HG03558 (cell line): ENCODE results near the gene SFSWAP.
"Not testable (repeated sequence)": the region's sequence is repeated elsewhere in the genome, so short reads cannot be mapped to it uniquely, and the experiment has no call there.

ENCODE experiments used
- ATAC-seq: cut with Tn5 transposase; IDR thresholded peaks from one replicate; pipeline ENCODE4 v1.9.1; 2021; ENCODE audit warnings: moderate number of reproducible peaks; ENCODE audit not compliant: unreplicated experiment; ENCODE audit errors: extremely low read depth

The SFSWAP gene

DNA sequence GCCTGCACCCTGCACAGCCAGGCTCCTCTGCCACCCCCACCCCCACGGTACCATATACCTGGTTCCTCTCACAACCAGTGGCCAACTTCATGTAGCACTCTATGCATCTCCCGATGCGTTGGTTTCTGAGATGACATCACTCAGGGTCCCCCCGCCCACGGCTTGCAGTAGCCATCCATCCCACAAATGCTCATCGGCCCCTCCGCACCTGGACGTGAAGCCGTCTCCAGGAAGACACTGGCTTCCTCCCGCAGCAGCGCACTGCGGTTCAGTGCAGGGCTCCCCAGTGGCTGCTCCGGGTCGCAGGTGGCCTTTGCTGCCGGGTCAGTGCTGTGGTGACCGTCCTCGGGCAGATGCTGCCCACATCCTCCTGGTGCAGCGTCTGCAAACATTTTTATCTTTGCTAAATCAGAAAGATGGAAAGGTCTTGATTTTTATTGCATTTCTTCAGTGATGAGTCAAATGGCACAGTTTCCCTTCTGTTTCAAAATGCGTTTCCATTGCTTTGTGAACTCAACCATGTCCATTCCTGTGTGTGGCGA is 89.8 kb downstream of the SFSWAP start:
- ATAC-seq = no peak

DNA sequence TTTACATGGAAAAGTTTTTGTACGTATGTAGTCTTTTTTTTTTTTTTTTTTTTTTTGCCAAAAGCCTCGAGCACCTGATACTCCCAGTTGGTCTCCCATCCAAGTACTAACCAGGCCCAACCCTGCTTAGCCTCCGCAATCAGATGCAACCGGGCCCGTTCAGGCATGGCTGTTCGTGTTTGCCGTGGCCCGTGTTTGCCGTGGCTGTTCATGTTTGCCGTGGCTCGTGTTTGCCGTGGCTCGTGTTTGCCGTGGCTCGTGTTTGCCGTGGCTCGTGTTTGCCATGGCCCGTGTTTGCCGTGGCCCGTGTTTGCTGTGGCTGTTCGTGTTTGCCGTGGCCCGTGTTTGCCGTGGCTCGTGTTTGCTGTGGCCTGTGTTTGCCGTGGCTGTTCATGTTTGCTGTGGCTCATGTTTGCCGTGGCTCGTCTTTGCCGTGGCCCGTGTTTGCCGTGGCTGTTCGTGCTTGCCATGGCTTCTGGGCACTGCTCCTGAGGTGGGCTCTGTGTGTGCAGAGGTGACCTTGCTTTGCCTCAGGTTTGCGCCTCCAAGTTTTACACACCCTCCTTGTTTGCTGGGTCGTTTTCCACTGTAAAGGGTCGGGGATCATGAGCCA is 90.5 kb downstream of the SFSWAP start:
- ATAC-seq = no peak

DNA sequence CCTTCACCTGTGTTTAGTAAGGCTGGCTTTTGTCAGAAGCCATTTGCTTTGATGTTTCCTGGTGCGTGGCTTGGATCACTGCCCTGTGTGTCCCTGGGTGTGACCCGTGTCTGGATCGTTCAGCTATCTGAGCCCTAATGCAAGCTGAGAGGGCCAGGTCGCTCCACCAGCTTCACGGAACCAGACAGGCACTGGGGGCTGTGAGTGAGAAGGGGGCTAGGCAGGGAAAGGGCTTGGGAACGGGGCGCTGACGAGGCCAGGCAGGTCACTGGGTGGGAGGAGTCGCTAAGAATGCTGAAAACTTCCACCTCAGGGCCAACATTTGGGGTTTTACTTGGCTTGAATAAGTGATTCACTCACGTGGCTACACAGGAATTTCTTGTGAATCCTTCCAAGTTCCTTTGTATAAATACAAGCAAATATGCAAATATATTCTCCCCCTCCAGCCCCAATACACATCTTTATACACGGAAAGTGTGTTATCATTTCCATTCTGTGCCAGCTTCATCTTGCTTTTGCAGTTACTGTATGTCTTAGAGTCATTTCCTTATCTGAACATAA is 93.2 kb downstream of the SFSWAP start:
- no peak for ATAC-seq

GRCh38 chr12:131805421-131805820 is 94.5 kb downstream of the SFSWAP start:
- no peak for ATAC-seq

GRCh38 chr12:131806674-131807073 is 95.8 kb downstream of the SFSWAP start:
- ATAC-seq = no peak

DNA sequence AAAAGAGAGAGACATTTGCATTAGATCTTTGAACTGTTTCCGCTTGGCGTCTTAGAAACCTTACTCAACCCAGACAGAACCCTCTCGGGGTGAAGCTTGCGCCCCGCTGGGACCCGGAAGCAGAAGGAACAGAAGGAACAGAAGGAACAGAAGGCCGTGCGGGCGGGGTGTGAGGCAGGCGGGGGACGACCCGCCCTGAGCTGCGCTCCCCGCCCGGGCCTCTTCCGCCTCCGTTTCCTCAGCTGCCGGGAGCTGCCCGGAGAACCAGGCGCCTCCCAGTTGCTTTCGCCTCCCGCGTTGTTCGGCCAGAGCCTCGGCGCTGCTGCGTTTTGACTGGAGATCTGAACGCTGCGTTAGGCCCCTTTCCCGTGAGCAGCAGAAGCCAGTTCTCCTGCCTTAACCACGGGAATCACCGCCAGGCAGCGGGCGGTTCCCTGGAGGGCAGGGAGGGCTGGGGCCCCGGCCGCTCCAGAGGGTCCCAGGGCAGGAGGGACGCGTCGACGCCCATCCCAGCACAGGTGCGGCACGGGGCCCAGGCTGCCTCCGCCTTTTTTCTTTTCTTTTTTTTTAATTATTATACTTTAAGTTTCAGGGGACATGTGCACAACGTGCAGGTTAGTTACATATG is 98.0 kb downstream of the SFSWAP start:
- no peak for ATAC-seq

GRCh38 chr12:131809476-131810254 is 98.8 kb downstream of the SFSWAP start:
- not testable (repeated sequence) for ATAC-seq

DNA sequence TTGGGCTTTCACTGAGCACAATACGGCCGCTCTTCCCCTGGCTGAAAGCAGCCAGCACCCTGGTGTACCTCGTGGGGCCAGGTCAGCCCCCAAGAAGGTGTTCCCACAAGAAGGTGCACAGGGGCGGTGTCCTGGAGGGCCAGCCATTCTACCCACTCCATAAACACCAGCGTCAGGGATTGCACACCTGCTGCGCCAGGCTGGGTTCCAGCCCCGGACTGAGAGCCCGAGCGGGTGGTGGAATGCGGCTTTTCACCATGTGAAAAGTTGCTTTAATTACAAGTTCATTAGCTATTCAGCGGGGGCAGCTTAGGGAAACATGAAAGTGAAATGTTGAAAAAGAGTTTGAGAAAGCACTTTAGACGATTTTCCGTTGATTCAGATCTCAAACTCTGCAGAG is 99.8 kb downstream of the SFSWAP start:
- no peak for ATAC-seq

- ATAC-seq = no peak
Observed at GRCh38 chr12:131815131-131815530, 104.2 kb downstream of the SFSWAP start.

DNA sequence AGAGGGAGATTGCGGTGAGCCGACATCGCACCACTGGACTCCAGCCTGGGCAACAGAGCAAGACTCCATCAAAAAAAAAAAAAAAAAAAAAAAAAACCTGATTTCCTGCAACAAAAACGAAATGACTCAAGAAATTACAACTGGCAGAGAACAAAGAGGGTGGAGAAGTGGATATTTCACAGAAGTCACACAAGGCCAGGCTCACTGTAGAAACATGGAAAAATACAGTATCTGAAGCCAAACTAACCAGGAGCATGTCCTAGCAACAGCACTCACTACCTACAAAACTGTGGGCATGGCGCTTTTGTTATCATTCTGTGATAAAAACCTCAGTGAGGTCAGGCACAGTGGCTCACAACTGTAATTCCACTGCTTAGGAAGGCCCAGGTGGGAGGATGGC is 105.6 kb downstream of the SFSWAP start:
- no peak for ATAC-seq

DNA sequence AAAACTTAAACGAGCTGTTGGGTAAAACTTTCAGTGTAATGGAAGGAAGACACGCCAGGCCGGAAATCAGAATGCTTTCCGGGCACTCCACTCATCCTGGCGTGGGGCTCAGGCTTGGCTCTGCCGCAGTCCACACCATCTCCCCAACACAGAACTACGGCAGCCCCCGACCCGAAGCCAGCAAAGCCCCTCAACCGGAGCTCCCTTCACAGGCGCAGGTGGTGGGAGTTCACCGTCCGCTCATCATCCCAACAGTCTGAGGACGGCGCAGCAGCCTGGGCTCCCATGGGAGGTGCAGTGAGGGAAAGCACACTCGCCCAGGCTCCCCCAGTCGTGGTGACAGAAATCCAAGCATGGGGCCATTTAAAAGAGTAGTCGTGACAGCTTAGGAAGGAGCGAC is 106.4 kb downstream of the SFSWAP start:
- no peak for ATAC-seq

DNA sequence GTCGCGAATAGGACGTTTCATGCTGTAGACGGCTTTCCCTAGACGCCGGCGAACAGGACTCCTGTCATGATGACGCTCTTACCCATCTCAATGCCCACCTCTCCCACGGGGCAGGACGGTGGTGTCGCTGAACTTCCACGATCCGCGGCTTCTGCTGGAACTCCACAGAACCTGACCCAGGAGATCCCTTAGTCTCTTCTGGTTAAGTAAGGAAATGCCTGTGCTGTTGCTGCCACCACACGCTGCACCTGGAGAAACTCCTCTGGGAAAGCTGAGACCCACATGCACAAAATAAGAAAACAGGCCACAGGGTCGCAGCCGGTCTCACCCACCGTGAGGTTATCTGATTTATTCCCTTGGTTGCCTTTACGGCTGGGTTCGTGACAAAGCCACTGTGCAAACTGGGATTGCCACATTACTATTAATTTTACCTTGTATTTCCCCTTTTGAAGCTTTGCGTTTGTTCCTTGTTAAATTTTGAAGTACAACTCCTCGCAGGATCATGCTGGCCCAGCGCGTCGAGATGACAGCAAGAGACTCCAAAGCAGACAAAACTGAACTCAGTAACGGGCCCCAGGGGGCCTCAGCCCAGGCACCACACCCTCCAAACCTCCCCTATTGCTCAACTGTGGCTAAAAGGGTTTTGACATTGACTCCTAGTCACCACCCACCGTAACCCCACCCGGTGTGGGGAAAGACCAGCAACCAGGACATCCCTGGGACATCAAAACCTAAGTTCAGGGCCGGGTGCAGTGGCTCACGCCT is 108.1 kb downstream of the SFSWAP start:
- ATAC-seq = no peak

GRCh38 chr12:131824450-131824849 is 113.6 kb downstream of the SFSWAP start:
- ATAC-seq = no peak

DNA sequence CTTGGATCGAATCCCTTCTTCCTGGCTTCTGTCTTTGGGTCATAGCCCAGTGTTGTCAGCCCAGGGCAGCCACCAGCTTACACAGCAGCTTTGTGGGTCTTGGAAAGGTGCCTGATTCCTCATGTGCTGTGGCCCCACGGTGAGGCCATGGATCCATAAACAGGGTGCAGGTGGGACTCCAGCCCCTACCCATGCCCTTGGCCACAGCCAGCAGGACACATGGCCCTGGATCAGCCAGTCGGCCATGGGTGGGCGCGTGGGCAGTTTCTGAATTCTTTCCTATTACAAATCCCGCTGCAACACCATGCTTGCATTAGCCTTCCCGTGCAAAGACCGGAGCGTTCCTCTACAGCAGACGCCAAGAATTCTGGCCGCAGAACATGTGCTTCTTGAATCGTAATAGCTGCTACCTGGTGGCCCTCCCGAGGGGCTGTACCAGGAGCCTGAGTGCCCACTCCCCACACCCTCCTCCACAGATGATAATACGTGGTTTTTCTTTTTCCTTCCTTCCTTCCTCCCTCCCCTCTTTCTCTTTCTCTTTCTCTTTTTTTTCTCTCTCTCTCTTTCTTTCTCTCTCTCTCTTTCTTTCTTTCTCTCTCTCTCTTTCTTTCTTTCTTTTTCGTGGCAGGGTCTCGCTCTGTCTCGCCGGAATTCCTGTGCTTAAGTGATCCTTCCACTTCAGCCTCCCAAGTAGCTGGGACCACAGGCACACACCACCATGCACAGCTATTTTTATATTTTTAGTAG is 114.4 kb downstream of the SFSWAP start:
- no peak for ATAC-seq

GRCh38 chr12:131826097-131826928 is 115.4 kb downstream of the SFSWAP start:
- ATAC-seq = no peak

DNA sequence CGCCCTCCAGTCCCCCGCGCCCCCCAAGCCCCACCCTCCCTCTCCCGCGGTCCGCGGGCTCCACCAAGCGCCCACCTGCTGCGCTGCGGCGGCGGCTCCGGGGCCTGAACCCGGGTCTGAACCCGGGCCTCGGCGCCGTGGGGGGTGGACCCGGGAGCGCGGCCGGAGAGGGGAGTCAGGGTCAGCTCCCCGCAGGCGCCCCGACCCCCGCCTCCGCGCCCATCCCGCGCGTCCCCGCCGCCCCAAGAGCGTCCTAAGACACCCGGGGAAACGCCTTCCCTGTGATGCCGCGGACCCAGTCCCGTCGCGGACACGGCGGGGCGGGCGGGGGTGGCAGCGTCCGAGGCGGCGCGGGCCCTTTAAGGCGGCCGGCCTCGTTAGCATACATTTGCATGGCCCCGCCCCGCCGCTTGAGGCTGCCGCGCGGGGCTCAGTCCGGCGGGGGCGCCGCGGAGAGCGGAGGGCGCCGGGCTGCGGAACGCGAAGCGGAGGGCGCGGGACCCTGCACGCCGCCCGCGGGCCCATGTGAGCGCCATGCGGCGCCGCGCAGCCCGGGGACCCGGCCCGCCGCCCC is 117.2 kb downstream of the SFSWAP start, which contains the start of gene MMP17:
Gene MMP17, plus strand, starts transcription at position 433 of the 574 bp plus-strand sequence. Its CDS starts 102 bp downstream, at position 535.
- no peak for ATAC-seq

DNA sequence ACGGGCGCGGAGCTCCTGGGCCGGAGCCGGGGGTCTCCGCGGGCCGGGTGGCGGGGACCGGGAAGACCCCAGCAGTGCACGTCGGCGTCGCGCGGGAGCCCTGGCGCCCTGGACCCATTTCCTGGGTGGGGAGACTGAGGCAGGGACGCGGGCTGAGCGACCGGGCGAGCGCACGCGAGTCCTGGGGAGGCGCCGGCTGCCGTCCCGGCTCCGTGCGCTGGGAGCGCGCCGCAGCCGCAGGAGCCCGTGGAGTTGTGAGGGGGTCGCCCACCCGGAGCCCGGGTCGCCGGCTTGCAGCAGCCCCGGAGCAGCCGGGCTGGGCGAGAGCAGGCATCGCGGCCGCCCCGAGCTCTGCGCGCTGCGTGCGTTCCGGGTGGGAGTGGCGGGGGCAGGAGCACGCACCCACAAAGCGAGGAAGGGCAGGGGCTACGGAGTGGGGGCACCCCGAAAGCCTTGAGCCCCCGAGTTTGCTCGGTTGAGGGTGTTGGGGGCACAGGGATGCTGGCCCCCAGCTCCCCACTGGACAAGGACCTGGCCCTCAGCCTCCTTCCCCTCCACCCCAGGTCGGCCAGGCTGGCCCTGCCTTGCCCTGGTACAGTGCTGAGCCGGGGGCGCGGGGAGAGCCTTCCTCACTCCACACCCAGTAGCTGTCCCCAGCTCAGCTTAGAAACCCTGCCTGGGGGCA is 117.9 kb downstream of the SFSWAP start:
- no peak for ATAC-seq

DNA sequence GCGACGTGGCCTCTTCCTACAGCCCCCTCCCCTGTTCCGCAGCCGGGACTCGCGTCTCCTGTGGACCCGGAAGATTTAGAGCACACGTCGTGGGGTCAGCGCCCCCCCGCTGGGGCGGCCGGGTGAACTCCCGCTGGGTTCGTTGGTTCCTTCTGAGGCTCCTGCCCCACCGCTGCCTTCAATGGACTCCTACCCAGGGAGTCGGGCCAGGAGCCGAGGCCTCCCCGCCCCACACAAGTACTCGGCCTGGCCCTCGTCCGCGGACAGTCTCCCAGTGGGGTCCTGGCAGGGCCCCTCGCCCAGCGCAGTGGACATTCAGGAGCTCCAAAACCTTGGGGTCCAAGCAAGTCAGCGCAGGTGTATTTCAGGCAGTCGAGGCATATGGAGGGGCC is 118.5 kb downstream of the SFSWAP start:
- ATAC-seq = no peak
